Spleen (tissue), 11 donors: ENCODE results near the gene INTS12. TPM values are rescaled to one million over a fixed set of nuclear protein-coding genes. Genes with fewer than 3 reads are reported as not detected.

Experiments used
- DNase-seq: peaks from one replicate; pipeline ENCODE4 v3.0.0-alpha.2; 2020
- H3K27ac ChIP-seq, 8 donors: fragments of 200-600 bp; sonication (generic) in 7 of 8; 1 replicate in 4 of 8; 2 replicates in 4 of 8; pipeline versions ENCODE4 v1.5.0 to v1.8.0; 2016 to 2021; ENCODE audit warnings: inconsistent platforms in 4 of 8, mild to moderate bottlenecking in 4 of 8, moderate library complexity in 1 of 8
- H3K27me3 ChIP-seq, 7 donors: fragments of 200-600 bp; sonication (generic) in 6 of 7; replicated peaks in 1 of 7; 1 replicate in 4 of 7; 2 replicates in 3 of 7; pipeline versions ENCODE4 v1.5.0 to v1.8.0; 2016 to 2021; ENCODE audit warnings: inconsistent platforms in 3 of 7, mild to moderate bottlenecking in 1 of 7
- H3K36me3 ChIP-seq, 6 donors: fragments of 200-600 bp; sonication (generic) in 5 of 6; 1 replicate in 4 of 6; 2 replicates in 2 of 6; pipeline versions ENCODE4 v1.5.0 to v1.8.0; 2016 to 2021; ENCODE audit warnings: inconsistent platforms in 2 of 6
- H3K4me1 ChIP-seq, 6 donors: fragments of 200-600 bp; sonication (generic) in 5 of 6; 1 replicate in 3 of 6; 2 replicates in 3 of 6; pipeline versions ENCODE4 v1.5.0 to v1.8.0; 2016 to 2021; ENCODE audit warnings: inconsistent platforms in 3 of 6
- H3K4me3 ChIP-seq, 8 donors: fragments of 200-600 bp; sonication (generic) in 7 of 8; 1 replicate in 4 of 8; 2 replicates in 4 of 8; pipeline versions ENCODE4 v1.5.0 to v1.8.0; 2016 to 2021; ENCODE audit warnings: inconsistent platforms in 4 of 8, mild to moderate bottlenecking in 4 of 8, moderate library complexity in 2 of 8
- H3K9me3 ChIP-seq, 8 donors: fragments of 200-600 bp; sonication (generic) in 7 of 8; 1 replicate in 4 of 8; 2 replicates in 4 of 8; pipeline versions ENCODE4 v1.5.0 to v1.8.0; 2016 to 2021; ENCODE audit warnings: inconsistent platforms in 4 of 8
- CTCF ChIP-seq, 11 experiments: fragments of 200-600 bp in 7 of 11; fragments of 450-650 bp in 4 of 11; sonication (generic) in 4 of 11; IDR thresholded peaks in 8 of 11; conservative IDR thresholded peaks in 3 of 11; 1 replicate in 7 of 11; 2 replicates in 4 of 11; pipeline versions ENCODE4 v1.4.0 to v1.8.0; 2016 to 2021; ENCODE audit warnings: antibody characterized with exemption in 11 of 11, inconsistent platforms in 4 of 11, mild to moderate bottlenecking in 1 of 11
- POLR2A ChIP-seq, 3 donors: fragments of 450-650 bp; IDR thresholded peaks; one replicate each; pipeline ENCODE4 v1.5.1; 2017; ENCODE audit warnings: antibody characterized with exemption in 3 of 3, mild to moderate bottlenecking in 1 of 3
- POLR2AphosphoS5 ChIP-seq, 3 donors: sonication (generic); formaldehyde crosslinking; IDR thresholded peaks; one replicate each; pipeline ENCODE4 v1.5.1; 2017; ENCODE audit warnings: antibody characterized with exemption in 3 of 3
- WGBS, 5 donors: extraction: QIAGEN DNeasy Blood & Tissue Kit in 3 of 5; methylation state at CpG; one replicate each; pipeline versions ENCODE4 v1.1.5 to v1.1.7; 2013 to 2018; 5-methylcytosine and 5-hydroxymethylcytosine counted together
- intact Hi-C: fragments of 100-400 bp; cut with DNase I; formaldehyde crosslinking; loops from one replicate; pipeline ENCODE4 v1.15.0; 2023; ENCODE audit warnings: low total_unique reads
- polyA plus RNA-seq, 3 donors: library from polyadenylated mRNA; stranded (reverse); fragments of 200-250 nt; gene quantifications; one replicate each; pipeline ENCODE4 v1.2.1, GENCODE V29; 2013
- total RNA-seq, 7 donors: library from RNA; depleted of rRNA in 3 of 7; stranded (reverse); fragments of >200 nt in 3 of 7; fragmentation: NEBNext Ultra II Directional in 4 of 7; extraction: Animal tissue kit (Norgen Biotek cat#: 25700) in 4 of 7; gene quantifications; one replicate each; pipeline versions ENCODE4 v1.1.0 to v1.2.1, GENCODE V29; 2016 to 2021
- donor health status: healthy with polysubstance abuse.
- donor health status: DM: no; HTN: no; CAD: no; lungs with moderate emphysema.
- donor health status: DM: no; HTN: no; CAD: no.
- donor health status: Bipolar disorder and iron deficiency.
- donor health status: healthy.
- donor health status: DM: no; HTN: no; CAD: no.
- donor health status: DM: yes; HTN: yes; CAD: no.

The INTS12 gene
- total and polyA plus RNA-seq, 10 donors = 10.1 to 37.3 (median 17.6) TPM

DNA sequence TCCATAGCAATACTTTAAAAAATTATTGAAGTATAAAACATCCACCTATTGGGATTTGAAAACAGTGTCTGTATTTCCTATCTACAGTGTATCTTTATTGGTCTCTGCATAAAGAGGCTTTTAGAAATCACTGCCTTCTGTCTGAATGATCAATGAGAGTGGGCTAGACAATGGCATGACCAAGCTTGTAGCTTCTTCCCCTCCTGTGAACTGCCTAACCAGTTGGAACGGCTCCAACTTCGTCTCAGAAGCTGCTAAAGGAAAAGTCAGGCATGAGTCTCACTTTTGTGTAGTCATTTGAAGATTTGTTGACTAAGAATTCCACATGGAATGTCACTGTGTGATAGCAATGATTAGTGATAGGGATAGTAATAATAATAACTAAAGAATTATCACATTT lies 64.2 kb downstream of the INTS12 start:
- no peaks in the 10 kb centered on the region for H3K4me1 ChIP-seq
- H3K27ac ChIP-seq = no peak overlapping the region
- DNase-seq = no peak
- H3K4me3 ChIP-seq = no peak overlapping the region
- peaks cover 0 to 4% (median 0%) of the 10 kb centered on the region in 7 donors for H3K27me3 ChIP-seq
- no peaks in the 10 kb centered on the region for H3K36me3 ChIP-seq
- TF ChIP-seq POLR2A (IDR thresholded peaks at IDR 0.05) = no peak
- TF ChIP-seq POLR2AphosphoS5 (IDR thresholded peaks at IDR 0.05) = no peak
- no peak for TF ChIP-seq CTCF (IDR thresholded peaks at IDR 0.05 in 8 of 11, conservative IDR thresholded peaks at IDR 0.05 in 3 of 11)
- intact Hi-C loops = no loop called here
- no peaks in the 10 kb centered on the region for H3K9me3 ChIP-seq
- 63 to 70% (median 66%) methylated on average over 2 of the region's 2 CpGs for WGBS, 5 donors

GRCh38 chr4:105641845-105642244 lies 66.6 kb downstream of the INTS12 start:
- Histone ChIP-seq H3K27me3 (no peaks in the 10 kb centered on the region), H3K9me3 (no peaks in the 10 kb centered on the region), H3K4me1 (peaks cover 0 to 16% (median 13%) of the 10 kb centered on the region in 6 donors), H3K36me3 (no peaks in the 10 kb centered on the region), H3K27ac (no peak overlapping the region), H3K4me3 (no peak overlapping the region)
- no peak for DNase-seq
- TF ChIP-seq POLR2A (IDR thresholded peaks at IDR 0.05) = no peak
- no peak for TF ChIP-seq POLR2AphosphoS5 (IDR thresholded peaks at IDR 0.05)
- no peak for TF ChIP-seq CTCF (IDR thresholded peaks at IDR 0.05 in 8 of 11, conservative IDR thresholded peaks at IDR 0.05 in 3 of 11)
- 74 to 91% (median 88%) methylated on average over 4 of the region's 4 CpGs for WGBS, 5 donors
- intact Hi-C loops = no loop called here

- intact Hi-C loops = no loop called here
- H3K4me1 ChIP-seq = peaks cover 0 to 25% (median 15%) of the 10 kb centered on the region in 6 donors
- H3K4me3 ChIP-seq = no peak overlapping the region
- H3K27ac ChIP-seq = peak overlapping the region in 5 of 8 donors; percentile 24 to 43 (median 36)
- TF ChIP-seq POLR2A (IDR thresholded peaks at IDR 0.05) = no peak
- peak in 1 of 3 donors; percentile 44 for TF ChIP-seq POLR2AphosphoS5 (IDR thresholded peaks at IDR 0.05)
- peak; percentile 79 for DNase-seq
- no peaks in the 10 kb centered on the region for H3K36me3 ChIP-seq
- WGBS, 5 donors = 41 to 55% (median 42%) methylated on average over 4 of the region's 4 CpGs
- H3K9me3 ChIP-seq = no peaks in the 10 kb centered on the region
- no peaks in the 10 kb centered on the region for H3K27me3 ChIP-seq
These were observed 70.9 kb downstream of the INTS12 start for GRCh38 chr4:105637408-105638176.

GRCh38 chr4:105634402-105635080 lies 73.9 kb downstream of the INTS12 start:
- Histone ChIP-seq H3K9me3 (no peaks in the 10 kb centered on the region), H3K36me3 (no peaks in the 10 kb centered on the region), H3K27me3 (no peaks in the 10 kb centered on the region), H3K27ac (no peak overlapping the region), H3K4me3 (no peak overlapping the region), H3K4me1 (peaks cover 0 to 25% (median 15%) of the 10 kb centered on the region in 6 donors)
- WGBS, 5 donors = 17 to 48% (median 34%) methylated on average over 1 of the region's 1 CpG
- TF ChIP-seq POLR2A (IDR thresholded peaks at IDR 0.05) (no peak), POLR2AphosphoS5 (IDR thresholded peaks at IDR 0.05) (no peak), CTCF (IDR thresholded peaks at IDR 0.05 in 8 of 11, conservative IDR thresholded peaks at IDR 0.05 in 3 of 11) (no peak)
- no peak for DNase-seq
- intact Hi-C loops = no loop called here
